HepG2 (cell line): ENCODE measurements around the gene GDAP1L1. TPM values are rescaled to one million over a fixed set of nuclear protein-coding genes. Genes with fewer than 3 reads are reported as not detected.
A peak's percentile ranks its signal among the peaks of the same experiment; 100 is the strongest.

Experiments used
- ATAC-seq: fragments of 200-7000 bp; cut with Tn5 transposase; 3 replicates; pipeline ENCODE4 v1.9.1; 2020; ENCODE audit warnings: mild to moderate bottlenecking, moderate library complexity
- BruUV-seq: library from RNA; stranded (reverse); fragments of 400-500 nt; replicated peaks from 2 replicates; lab custom pipeline; 2021; lab: Mats Ljungman, UMichigan
- CTCF ChIA-PET: fragments of 300-600 bp; formaldehyde crosslinking; extraction: SDS; loops from one replicate; lab custom pipeline; 2021; ENCODE audit warnings: low total read pairs, inconsistent platforms, low intra/inter-chr PET ratio; lab: Yijun Ruan, JAX
- POLR2A ChIA-PET: fragments of 350-600 bp; sonication (Branson Sonifier 250); formaldehyde crosslinking; loops from one replicate; lab custom pipeline; 2020; ENCODE audit warnings: antibody characterized with exemption, inconsistent platforms; lab: Yijun Ruan, JAX
- DNase-seq: peaks from one replicate; pipeline ENCODE4 v3.0.0-alpha.2; 2015; ENCODE audit warnings: low spot score
- FAIRE-seq: peaks from 3 replicates; lab custom pipeline; 2011; peaks lifted over from hg19 to GRCh38; lab: Jason Lieb, UNC
- H2AFZ ChIP-seq: one replicate; pipeline ENCODE4 v1.6.1; 2011; ENCODE audit warnings: low read length, inconsistent platforms
- H3K27ac ChIP-seq: fragments of 300-600 bp; 3 replicates; pipeline ENCODE4 v1.8.0; 2011; ENCODE audit warnings: mixed run types, mild to moderate bottlenecking, mixed read lengths, low read length, inconsistent platforms; ENCODE audit not compliant: insufficient read depth; ENCODE audit errors: extremely low read length
- H3K27me3 ChIP-seq, 2 experiments: fragments of 200-600 bp in 1 of 2; 2 replicates in 1 of 2; 3 replicates in 1 of 2; pipeline versions ENCODE4 v1.6.0 to v1.8.0; 2011; ENCODE audit warnings: low read length in 2 of 2, mild to moderate bottlenecking in 2 of 2, moderate library complexity in 2 of 2, inconsistent platforms in 1 of 2; ENCODE audit not compliant: insufficient read depth in 2 of 2, control insufficient read depth in 1 of 2
- H3K36me3 ChIP-seq, 2 experiments: fragments of 200-600 bp in 1 of 2; replicated peaks in 1 of 2; 2 replicates in 1 of 2; 3 replicates in 1 of 2; pipeline versions ENCODE4 v1.5.1 to v1.8.0; 2011; ENCODE audit warnings: low read length in 2 of 2, inconsistent platforms in 1 of 2; ENCODE audit not compliant: insufficient read depth in 2 of 2, control insufficient read depth in 1 of 2
- H3K4me1 ChIP-seq: 2 replicates; pipeline ENCODE4 v1.5.1; 2012; ENCODE audit warnings: low read length, inconsistent platforms; ENCODE audit not compliant: insufficient read depth
- H3K4me2 ChIP-seq: 2 replicates; pipeline ENCODE4 v1.6.0; 2011; ENCODE audit warnings: low read depth, low read length, inconsistent platforms
- H3K4me3 ChIP-seq, 3 experiments: fragments of 200-600 bp in 1 of 3; sonication (generic), shearing (Covaris generic) in 1 of 3; replicated peaks in 1 of 3; 2 replicates each; pipeline ENCODE4 v1.5.1; 2011 to 2016; ENCODE audit warnings: low read length in 3 of 3, inconsistent platforms in 2 of 3, low read depth in 2 of 3, mild to moderate bottlenecking in 2 of 3, control low read depth in 1 of 3, mixed read lengths in 1 of 3; ENCODE audit not compliant: insufficient read depth in 1 of 3
- H3K79me2 ChIP-seq: one replicate; pipeline ENCODE4 v1.6.1; 2011; ENCODE audit warnings: low read length, inconsistent platforms; ENCODE audit not compliant: insufficient read depth
- H3K9ac ChIP-seq: 2 replicates; pipeline ENCODE4 v1.6.0; 2011; ENCODE audit warnings: mild to moderate bottlenecking, low read depth, low read length, inconsistent platforms; ENCODE audit not compliant: insufficient read depth
- H3K9me3 ChIP-seq: 2 replicates; pipeline ENCODE4 v1.5.1; 2012; ENCODE audit warnings: mild to moderate bottlenecking, low read length
- H4K20me1 ChIP-seq: 2 replicates; pipeline ENCODE4 v1.6.0; 2011; ENCODE audit warnings: inconsistent platforms, mild to moderate bottlenecking, low read length, moderate library complexity; ENCODE audit not compliant: insufficient read depth
- CEBPB ChIP-seq: IDR thresholded peaks from 2 replicates; pipeline ENCODE4 v1.6.1; 2011; ENCODE audit warnings: low read depth, low read length, improper control_type of control experiment, borderline replicate concordance
- FOXA3 ChIP-seq: IDR thresholded peaks from 2 replicates; pipeline ENCODE4 v1.6.1; 2016; ENCODE audit warnings: missing genetic modification reagents, missing compliant biosample characterization
- MIER2 ChIP-seq: IDR thresholded peaks from 2 replicates; pipeline ENCODE4 v1.6.1; 2016; ENCODE audit warnings: missing biosample characterization, missing genetic modification reagents
- NFYB ChIP-seq: sonication (generic); formaldehyde crosslinking; IDR thresholded peaks from 2 replicates; pipeline ENCODE4 v1.4.0; 2020; ENCODE audit warnings: missing genetic modification reagents
- NFYC ChIP-seq: IDR thresholded peaks from 2 replicates; pipeline ENCODE4 v1.6.1; 2016; ENCODE audit warnings: missing genetic modification reagents, missing compliant biosample characterization
- SMYD3 ChIP-seq: sonication (generic); formaldehyde crosslinking; IDR thresholded peaks from 2 replicates; pipeline ENCODE4 v1.8.1; 2023; ENCODE audit warnings: mild to moderate bottlenecking, missing genetic modification reagents
- SRF ChIP-seq: IDR thresholded peaks from 2 replicates; pipeline ENCODE4 v1.6.1; 2011; ENCODE audit warnings: mild to moderate bottlenecking, low read depth, low read length, moderate library complexity
- STAG1 ChIP-seq: sonication (generic); formaldehyde crosslinking; IDR thresholded peaks from 2 replicates; pipeline ENCODE4 v1.4.0; 2020; ENCODE audit warnings: missing genetic modification reagents
- TFAP4 ChIP-seq: sonication (generic); IDR thresholded peaks from 2 replicates; pipeline ENCODE4 v1.6.1; 2016; ENCODE audit warnings: low read depth, borderline replicate concordance
- TRIM24 ChIP-seq: sonication (generic); formaldehyde crosslinking; IDR thresholded peaks from 2 replicates; pipeline ENCODE4 v1.8.0; 2022; ENCODE audit warnings: mild to moderate bottlenecking, missing genetic modification reagents
- ZBTB26 ChIP-seq: IDR thresholded peaks from 2 replicates; pipeline ENCODE4 v1.6.1; 2016; ENCODE audit warnings: missing compliant biosample characterization, missing genetic modification reagents, borderline replicate concordance
- ZNF746 ChIP-seq: sonication (generic); formaldehyde crosslinking; IDR thresholded peaks from 2 replicates; pipeline ENCODE4 v1.8.0; 2022; ENCODE audit warnings: mild to moderate bottlenecking, missing genetic modification reagents
- WGBS: methylation state at CpG from one replicate; pipeline ENCODE4 v1.1.6; 2017; ENCODE audit warnings: low lambda C conversion rate; 5-methylcytosine and 5-hydroxymethylcytosine counted together
- in situ Hi-C: cut with HindIII; loops from 2 replicates; pipeline ENCODE4 v1.10.0; 2017; ENCODE audit warnings: low pct_unique_long_range_greater_than_20kb; ENCODE audit not compliant: extremely low pct_ligation_motif_present
- intact Hi-C: fragments of 100-400 bp; cut with micrococcal nuclease; formaldehyde crosslinking; loops from one replicate; pipeline ENCODE4 v1.10.0; 2022; ENCODE audit not compliant: unreplicated experiment
- polyA plus RNA-seq, 8 experiments: library from polyadenylated mRNA; depleted of rRNA in 3 of 8; stranded (reverse) in 7 of 8; unstranded in 1 of 8; fragments of >200 nt; fragmentation: Illumina TruSeq in 4 of 8; extraction: Trizol in 4 of 8; gene quantifications; 2 replicates each; pipeline versions ENCODE4 v1.2.1 to v1.2.3, GENCODE V29; 2011 to 2016; ENCODE audit warnings: low read depth in 4 of 8, missing spikeins in 1 of 8, mixed read lengths in 1 of 8; ENCODE audit not compliant: insufficient read depth in 1 of 8
- total RNA-seq, 5 experiments: library from RNA; depleted of rRNA; stranded (reverse); fragments of >200 nt; fragmentation: Illumina TruSeq; extraction: Trizol; gene quantifications; 2 replicates each; pipeline ENCODE4 v1.2.3, GENCODE V29; 2016; ENCODE audit warnings: low read depth in 1 of 5
- TF ChIP-seq, protein P1 (sequence below), 2 experiments: sonication (generic) in 1 of 2; formaldehyde crosslinking in 1 of 2; IDR thresholded peaks; 2 replicates each; pipeline versions ENCODE4 v1.5.1 to v1.6.1; 2011 to 2020; ENCODE audit warnings: borderline replicate concordance in 1 of 2, low read depth in 1 of 2, low read length in 1 of 2, mild to moderate bottlenecking in 1 of 2, missing genetic modification reagents in 1 of 2, moderate library complexity in 1 of 2

Gene GDAP1L1
- total and polyA plus RNA-seq, 2 of the 13 experiments (the other 11 are each of a cell fraction or from before 2014, with no cell fraction given): 0.04 TPM; not detected in 1

- CTCF ChIA-PET: no interaction called here
- no peak overlapping the region for H3K4me2 ChIP-seq
- H3K79me2 ChIP-seq: peaks cover 11% of the 10 kb centered on the region
- peaks cover 18% of the 10 kb centered on the region for H3K4me1 ChIP-seq
- FAIRE-seq (no peak), DNase-seq (no peak)
- BruUV-seq: no TSS peak
- peaks cover 2 to 4% of the 10 kb centered on the region in 2 experiments; a peak in 1 of 5 replicates for H3K27me3 ChIP-seq
- intact Hi-C loops: loop anchor here (5.0 kb wide), 2 partner anchors 42 to 57 kb away; partner anchors contain the start of gene HNF4A
- no peaks in the 10 kb centered on the region for H3K9me3 ChIP-seq
- H2AFZ ChIP-seq: no peak overlapping the region
- H3K36me3 ChIP-seq: no peaks in the 10 kb centered on the region
- 0 out of 2 replicates have a peak, but pooled peaks have one; percentile 12 for TF ChIP-seq STAG1 (CRISPR knock-in tag)
- TF ChIP-seq MIER2 (CRISPR knock-in tag): no peak
- TF ChIP-seq, all 625 proteins: peak for 1
- no peak for ATAC-seq
- Histone ChIP-seq H4K20me1 (no peaks in the 10 kb centered on the region), H3K4me3 (no peak overlapping the region), H3K27ac (no peak overlapping the region), H3K9ac (no peak overlapping the region)
- POLR2A ChIA-PET: interaction anchor here (1.0 to 1.7 kb wide), 3 partner anchors 10 to 103 kb away, joined by 3 to 5 read pairs (median 3); no protein-coding TSS in a partner anchor
- in situ Hi-C loops: loop anchor here (5.0 kb wide), 3 partner anchors 63 to 157 kb away; no protein-coding TSS in a partner anchor
Observed at GRCh38 chr20:44314870-44315269, 67.8 kb downstream of the GDAP1L1 start.

DNA sequence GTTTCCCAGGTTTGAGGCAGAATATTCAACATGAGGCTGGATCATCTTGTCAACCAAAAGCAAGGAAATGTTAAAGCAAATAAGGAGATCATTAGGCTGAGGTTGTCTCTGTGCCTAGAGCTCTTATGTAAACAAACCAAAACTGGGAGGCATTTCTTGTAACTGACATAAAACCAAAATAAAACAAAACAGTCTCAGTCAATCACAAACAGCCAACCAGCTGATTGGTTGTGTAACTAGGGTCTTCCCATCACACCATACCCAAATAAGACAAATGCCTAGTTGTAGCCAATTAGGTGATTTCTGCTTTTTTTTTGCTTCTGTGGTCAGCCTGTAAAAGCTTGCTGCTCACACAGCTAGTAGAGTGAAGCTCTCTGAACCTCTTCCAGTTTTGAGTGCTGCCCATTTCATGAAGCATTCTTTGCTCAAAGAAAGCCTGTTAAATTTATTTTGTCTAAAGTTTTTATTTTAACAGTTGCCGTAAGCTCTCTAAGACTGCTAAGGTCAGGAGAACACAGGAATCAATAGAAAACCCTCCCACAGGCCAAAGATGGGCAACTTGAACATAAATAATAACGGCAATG, 72.8 kb downstream of the GDAP1L1 start:
- CTCF ChIA-PET: no interaction called here
- TF ChIP-seq SRF (peak; percentile 82), TFAP4 (peak; percentile 44; the same call in 1 of the 2 replicates), CEBPB (no peak), ZNF746 (no peak), NFYC (CRISPR knock-in tag) (peak; percentile 19; the same call in 1 of the 2 replicates), SMYD3 (no peak), NFYB (CRISPR knock-in tag) (peak; percentile 40; the same call in 1 of the 2 replicates), FOXA3 (CRISPR knock-in tag) (0 out of 2 replicates have a peak, but pooled peaks have one; percentile 28), TRIM24 (CRISPR knock-in tag) (no peak), ZBTB26 (CRISPR knock-in tag) (no peak)
- TF ChIP-seq, protein P1, sequence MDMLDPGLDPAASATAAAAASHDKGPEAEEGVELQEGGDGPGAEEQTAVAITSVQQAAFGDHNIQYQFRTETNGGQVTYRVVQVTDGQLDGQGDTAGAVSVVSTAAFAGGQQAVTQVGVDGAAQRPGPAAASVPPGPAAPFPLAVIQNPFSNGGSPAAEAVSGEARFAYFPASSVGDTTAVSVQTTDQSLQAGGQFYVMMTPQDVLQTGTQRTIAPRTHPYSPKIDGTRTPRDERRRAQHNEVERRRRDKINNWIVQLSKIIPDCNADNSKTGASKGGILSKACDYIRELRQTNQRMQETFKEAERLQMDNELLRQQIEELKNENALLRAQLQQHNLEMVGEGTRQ (IDR thresholded peaks at IDR 0.05; ENCODE audit: low read depth, low read length): no peak
- TF ChIP-seq, protein P1 (CRISPR knock-in tag; IDR thresholded peaks at IDR 0.05; ENCODE audit: borderline replicate concordance): no peak

More for the DNA sequence above, 72.8 kb downstream of the GDAP1L1 start:
- Histone ChIP-seq H3K36me3 (no peaks in the 10 kb centered on the region), H3K9me3 (no peaks in the 10 kb centered on the region), H4K20me1 (no peaks in the 10 kb centered on the region), H3K27ac (no peak overlapping the region), H3K27me3 (no peaks in the 10 kb centered on the region), H3K4me1 (peaks cover 16% of the 10 kb centered on the region), H3K9ac (no peak overlapping the region), H3K4me2 (no peak overlapping the region), H3K4me3 (no peak overlapping the region), H3K79me2 (no peaks in the 10 kb centered on the region), H2AFZ (no peak overlapping the region)
- DNase-seq (no peak), ATAC-seq (peak; percentile 33; the same call in 2 of the 3 replicates), FAIRE-seq (peak; percentile 15)
- BruUV-seq: no TSS peak
- POLR2A ChIA-PET: interaction anchor here (0.6 to 1.0 kb wide), 3 partner anchors 9 to 156 kb away, joined by 3 to 4 read pairs (median 4); partner anchors contain the start of gene TTPAL
- intact Hi-C loops: loop anchor here (5.0 kb wide), 1 partner anchor 658 kb away; no protein-coding TSS in a partner anchor
- in situ Hi-C loops: no loop called here
- 53% methylated on average over 2 of the region's 2 CpGs for WGBS
